ENCODE measurements around the gene MPPED1.

Gene MPPED1

DNA sequence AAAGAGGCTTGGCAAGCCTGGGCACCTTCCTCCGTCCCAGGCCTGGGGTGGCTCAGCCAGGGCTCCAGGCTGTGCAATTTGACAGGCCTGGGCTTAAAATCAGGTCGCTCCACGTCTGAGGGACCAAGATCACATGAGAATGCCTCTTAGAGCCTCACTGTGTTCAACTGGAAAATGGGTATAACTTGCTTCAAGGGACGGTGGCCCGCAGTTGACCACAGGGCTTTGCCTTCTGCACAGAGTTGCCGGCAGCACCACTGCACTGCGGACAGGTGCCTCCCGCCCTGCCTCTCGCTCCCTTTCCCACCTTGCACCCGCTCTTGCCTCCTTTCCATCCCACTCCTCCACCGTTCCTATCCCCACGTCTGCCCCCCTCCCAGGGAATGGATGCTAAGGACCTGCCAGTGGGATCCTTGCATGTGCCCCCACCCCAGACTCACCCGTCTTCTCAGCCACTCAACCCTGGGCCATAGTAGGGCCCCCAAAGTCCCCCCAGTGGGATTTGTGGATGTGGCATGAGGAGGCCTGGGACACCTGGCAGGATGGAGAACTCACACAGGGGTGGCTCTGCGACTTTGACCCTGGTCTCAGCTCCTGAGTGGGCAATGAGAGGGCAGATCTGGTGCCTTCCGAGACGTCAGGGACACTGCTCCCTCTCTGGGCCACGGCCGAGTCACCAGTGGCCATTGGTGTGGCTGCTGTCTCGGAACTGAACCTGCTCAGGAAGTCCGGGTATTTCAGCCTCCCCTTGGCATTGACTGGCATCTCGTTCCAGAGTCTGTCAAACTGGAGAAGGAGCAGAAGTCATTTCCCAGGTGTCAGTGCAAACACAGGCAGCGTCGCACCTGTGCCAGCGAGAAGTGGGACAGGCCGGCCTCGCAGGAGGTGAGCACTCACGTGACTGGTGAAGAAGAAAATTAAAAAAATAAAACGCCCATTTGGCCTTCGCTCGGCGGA, 128.0 kb downstream of the MPPED1 start:
- Histone ChIP-seq H3K27ac (ENCODE audit: low read length, poor library complexity, severe bottlenecking) (no peak overlapping the region), H2BK12ac (ENCODE audit: low read length in 2 of 2) (no peak overlapping the region), H3K4me2 (ENCODE audit: low read length, poor library complexity, severe bottlenecking) (no peak overlapping the region), H3K23ac (ENCODE audit: low read length in 2 of 2) (no peak overlapping the region), H3K18ac (ENCODE audit: low read depth in 1 of 2, low read length in 2 of 2) (no peak overlapping the region), H4K8ac (ENCODE audit: low read length) (no peak overlapping the region), H3K79me1 (replicated peaks; ENCODE audit: low read length, poor library complexity, severe bottlenecking) (no peaks in the 10 kb centered on the region), H3K4me1 (ENCODE audit: control insufficient read depth, insufficient read depth, low read depth, low read length) (no peaks in the 10 kb centered on the region), H2BK120ac (ENCODE audit: low read depth, low read length) (no peak overlapping the region), H3K36me3 (ENCODE audit: control insufficient read depth in 1 of 2, insufficient read depth in 2 of 2, low read depth in 1 of 2, low read length in 2 of 2) (no peaks in the 10 kb centered on the region), H3K14ac (ENCODE audit: low read length in 2 of 2) (no peak overlapping the region), H2AK5ac (ENCODE audit: low read length, severe bottlenecking) (no peak overlapping the region), H2AFZ (ENCODE audit: low read depth, low read length) (no peak overlapping the region), H3K9me3 (ENCODE audit: control insufficient read depth, low read length) (no peaks in the 10 kb centered on the region), H2BK5ac (ENCODE audit: low read depth, low read length, poor library complexity, severe bottlenecking) (no peak overlapping the region), H3K4ac (ENCODE audit: low read depth in 1 of 2, low read length in 2 of 2) (no peak overlapping the region), H3K9ac (ENCODE audit: low read length) (no peak overlapping the region), H3K4me3 (ENCODE audit: insufficient read depth in 1 of 2, low read depth in 1 of 2, low read length in 2 of 2) (no peak overlapping the region), H3K27me3 (ENCODE audit: control insufficient read depth in 1 of 2, insufficient read depth in 1 of 2, low read length in 2 of 2) (no peaks in the 10 kb centered on the region), H4K91ac (ENCODE audit: low read length) (no peak overlapping the region), H2BK15ac (ENCODE audit: low read depth, poor library complexity, severe bottlenecking) (no peak overlapping the region)
- DNase-seq = no peak
- 85% methylated on average over 30 of the region's 31 CpGs for WGBS

DNA sequence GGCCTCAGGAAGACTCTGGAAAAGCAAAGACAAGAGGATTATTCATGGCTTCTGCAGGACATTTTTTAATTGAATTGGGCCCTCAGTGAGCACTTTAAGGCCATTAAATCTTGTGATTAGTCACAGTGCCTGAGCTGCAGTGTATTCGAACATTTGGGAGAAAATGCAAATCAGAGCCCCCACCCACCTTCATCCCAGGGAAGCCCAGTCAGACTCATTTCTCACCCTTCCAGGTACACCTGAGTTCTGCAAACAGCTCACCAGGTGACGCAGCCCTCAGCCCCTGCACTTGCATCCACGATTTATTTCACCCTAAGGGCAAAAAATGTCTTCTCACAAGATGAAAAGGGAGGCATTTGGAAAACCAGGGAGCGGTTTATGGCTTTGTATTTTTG, 128.7 kb downstream of the MPPED1 start:
- no peak overlapping the region for H3K14ac ChIP-seq (ENCODE audit: low read length in 2 of 2)
- no peak overlapping the region for H3K4ac ChIP-seq (ENCODE audit: low read depth in 1 of 2, low read length in 2 of 2)
- no peak overlapping the region for H2AK5ac ChIP-seq (ENCODE audit: low read length, severe bottlenecking)
- no peak overlapping the region for H2BK12ac ChIP-seq (ENCODE audit: low read length in 2 of 2)
- no peak overlapping the region for H3K23ac ChIP-seq (ENCODE audit: low read length in 2 of 2)
- H4K8ac ChIP-seq (ENCODE audit: low read length) = no peak overlapping the region
- no peak overlapping the region for H2AFZ ChIP-seq (ENCODE audit: low read depth, low read length)
- no peaks in the 10 kb centered on the region for H3K36me3 ChIP-seq (ENCODE audit: control insufficient read depth in 1 of 2, insufficient read depth in 2 of 2, low read depth in 1 of 2, low read length in 2 of 2)
- H3K27me3 ChIP-seq (ENCODE audit: control insufficient read depth in 1 of 2, insufficient read depth in 1 of 2, low read length in 2 of 2) = no peaks in the 10 kb centered on the region
- H3K4me3 ChIP-seq (ENCODE audit: insufficient read depth in 1 of 2, low read depth in 1 of 2, low read length in 2 of 2) = no peak overlapping the region
- no peak overlapping the region for H3K27ac ChIP-seq (ENCODE audit: low read length, poor library complexity, severe bottlenecking)
- H3K4me2 ChIP-seq (ENCODE audit: low read length, poor library complexity, severe bottlenecking) = no peak overlapping the region
- no peak overlapping the region for H2BK15ac ChIP-seq (ENCODE audit: low read depth, poor library complexity, severe bottlenecking)
- no peak overlapping the region for H4K91ac ChIP-seq (ENCODE audit: low read length)
- H3K18ac ChIP-seq (ENCODE audit: low read depth in 1 of 2, low read length in 2 of 2) = no peak overlapping the region
- 69% methylated on average over 2 of the region's 4 CpGs for WGBS
- no peak overlapping the region for H2BK120ac ChIP-seq (ENCODE audit: low read depth, low read length)
- no peak overlapping the region for H3K9ac ChIP-seq (ENCODE audit: low read length)
- no peaks in the 10 kb centered on the region for H3K9me3 ChIP-seq (ENCODE audit: control insufficient read depth, low read length)
- no peak overlapping the region for H2BK5ac ChIP-seq (ENCODE audit: low read depth, low read length, poor library complexity, severe bottlenecking)
- no peaks in the 10 kb centered on the region for H3K4me1 ChIP-seq (ENCODE audit: control insufficient read depth, insufficient read depth, low read depth, low read length)
- DNase-seq = no peak
- H3K79me1 ChIP-seq (replicated peaks; ENCODE audit: low read length, poor library complexity, severe bottlenecking) = no peaks in the 10 kb centered on the region

DNA sequence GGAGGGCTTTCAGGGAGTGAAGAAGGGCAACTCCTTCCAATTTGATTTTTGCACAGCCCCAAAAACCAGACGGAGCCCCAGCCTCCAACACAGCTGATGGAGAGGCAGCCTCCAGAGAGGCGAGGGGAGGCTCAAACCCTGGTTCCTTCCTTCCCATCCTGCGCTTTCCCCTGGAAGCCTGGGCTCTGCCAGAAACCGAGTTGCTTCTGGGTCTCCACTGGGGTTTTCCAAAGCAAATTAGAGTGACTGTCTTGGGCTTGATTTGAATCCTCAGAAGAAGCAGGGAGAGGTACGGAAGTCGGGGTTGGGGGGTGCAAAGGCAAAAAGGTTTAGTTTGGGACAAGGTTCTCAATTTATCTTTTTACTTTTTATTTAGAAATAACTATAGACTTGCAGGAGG, 129.2 kb downstream of the MPPED1 start:
- no peak overlapping the region for H3K4me2 ChIP-seq (ENCODE audit: low read length, poor library complexity, severe bottlenecking)
- 68% methylated on average over 4 of the region's 6 CpGs for WGBS

DNA sequence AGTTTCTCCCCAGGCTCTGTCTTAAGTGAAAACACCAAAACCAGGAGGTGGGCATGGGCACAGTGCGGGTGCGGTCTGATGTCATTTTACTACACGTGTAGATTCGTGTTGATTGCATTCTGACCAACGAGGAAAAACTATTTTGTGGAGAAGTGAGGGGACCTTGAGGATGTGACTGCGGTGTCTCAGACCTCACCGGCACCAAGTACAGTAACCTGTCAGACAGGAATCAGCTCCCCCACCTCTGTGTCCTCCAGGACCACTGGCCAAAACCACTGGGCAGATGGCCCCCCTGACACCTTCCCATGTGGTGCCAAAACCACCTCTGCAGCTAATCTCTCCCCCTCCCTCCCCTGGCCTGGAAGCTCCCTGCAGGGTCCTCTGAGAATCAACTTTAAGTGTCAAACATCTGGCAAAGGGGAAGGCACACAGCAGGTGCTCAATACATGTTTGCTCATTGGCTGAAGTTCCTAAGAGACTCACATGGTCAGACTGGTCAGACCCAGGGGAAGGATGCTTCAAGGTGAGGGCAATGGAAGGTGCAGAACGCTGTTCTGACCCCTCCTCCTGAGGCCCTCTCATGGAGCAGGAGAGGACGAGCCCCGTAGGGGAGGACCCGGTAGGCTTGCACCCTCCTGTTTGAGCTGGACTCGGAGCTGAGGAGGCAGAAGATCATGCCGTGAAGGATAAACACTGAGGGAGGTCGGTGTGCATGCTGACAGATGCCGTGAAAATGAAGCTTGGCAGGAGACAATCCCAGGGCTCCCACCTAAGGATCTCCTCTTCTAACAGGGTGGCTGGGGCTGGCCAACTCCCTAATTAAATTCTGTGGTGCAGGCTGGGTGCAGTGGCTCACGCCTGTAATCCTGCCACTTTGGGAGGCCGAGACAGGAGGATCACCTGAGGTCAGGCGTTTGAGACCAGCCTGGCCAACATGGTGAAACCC, 129.9 kb downstream of the MPPED1 start:
- Histone ChIP-seq H3K4ac (ENCODE audit: low read depth in 1 of 2, low read length in 2 of 2) (no peak overlapping the region), H2AK5ac (ENCODE audit: low read length, severe bottlenecking) (no peak overlapping the region), H3K4me1 (ENCODE audit: control insufficient read depth, insufficient read depth, low read depth, low read length) (no peaks in the 10 kb centered on the region), H3K9ac (ENCODE audit: low read length) (no peak overlapping the region), H3K4me2 (ENCODE audit: low read length, poor library complexity, severe bottlenecking) (no peak overlapping the region), H3K27me3 (ENCODE audit: control insufficient read depth in 1 of 2, insufficient read depth in 1 of 2, low read length in 2 of 2) (no peaks in the 10 kb centered on the region), H4K8ac (ENCODE audit: low read length) (no peak overlapping the region), H3K23ac (ENCODE audit: low read length in 2 of 2) (no peak overlapping the region), H3K36me3 (ENCODE audit: control insufficient read depth in 1 of 2, insufficient read depth in 2 of 2, low read depth in 1 of 2, low read length in 2 of 2) (no peaks in the 10 kb centered on the region), H2BK5ac (ENCODE audit: low read depth, low read length, poor library complexity, severe bottlenecking) (no peak overlapping the region), H3K9me3 (ENCODE audit: control insufficient read depth, low read length) (no peaks in the 10 kb centered on the region), H3K27ac (ENCODE audit: low read length, poor library complexity, severe bottlenecking) (no peak overlapping the region), H3K4me3 (ENCODE audit: insufficient read depth in 1 of 2, low read depth in 1 of 2, low read length in 2 of 2) (no peak overlapping the region), H2BK120ac (ENCODE audit: low read depth, low read length) (no peak overlapping the region), H4K91ac (ENCODE audit: low read length) (no peak overlapping the region), H2AFZ (ENCODE audit: low read depth, low read length) (no peak overlapping the region), H2BK12ac (ENCODE audit: low read length in 2 of 2) (no peak overlapping the region), H3K18ac (ENCODE audit: low read depth in 1 of 2, low read length in 2 of 2) (no peak overlapping the region), H2BK15ac (ENCODE audit: low read depth, poor library complexity, severe bottlenecking) (no peak overlapping the region), H3K14ac (ENCODE audit: low read length in 2 of 2) (no peak overlapping the region), H3K79me1 (replicated peaks; ENCODE audit: low read length, poor library complexity, severe bottlenecking) (no peaks in the 10 kb centered on the region)
- WGBS = 77% methylated on average over 18 of the region's 18 CpGs
- no peak for DNase-seq

More for the DNA sequence above, 129.2 kb downstream of the MPPED1 start:
- no peaks in the 10 kb centered on the region for H3K27me3 ChIP-seq (ENCODE audit: control insufficient read depth in 1 of 2, insufficient read depth in 1 of 2, low read length in 2 of 2)
- no peak overlapping the region for H4K8ac ChIP-seq (ENCODE audit: low read length)
- H3K4me3 ChIP-seq (ENCODE audit: insufficient read depth in 1 of 2, low read depth in 1 of 2, low read length in 2 of 2) = no peak overlapping the region
- no peaks in the 10 kb centered on the region for H3K4me1 ChIP-seq (ENCODE audit: control insufficient read depth, insufficient read depth, low read depth, low read length)
- H3K27ac ChIP-seq (ENCODE audit: low read length, poor library complexity, severe bottlenecking) = no peak overlapping the region
- no peak overlapping the region for H2BK5ac ChIP-seq (ENCODE audit: low read depth, low read length, poor library complexity, severe bottlenecking)
- H3K4ac ChIP-seq (ENCODE audit: low read depth in 1 of 2, low read length in 2 of 2) = no peak overlapping the region
- H4K91ac ChIP-seq (ENCODE audit: low read length) = no peak overlapping the region
- H3K9ac ChIP-seq (ENCODE audit: low read length) = no peak overlapping the region
- DNase-seq = no peak
- H2BK12ac ChIP-seq (ENCODE audit: low read length in 2 of 2) = no peak overlapping the region
- no peak overlapping the region for H3K23ac ChIP-seq (ENCODE audit: low read length in 2 of 2)
- H3K18ac ChIP-seq (ENCODE audit: low read depth in 1 of 2, low read length in 2 of 2) = no peak overlapping the region
- H3K36me3 ChIP-seq (ENCODE audit: control insufficient read depth in 1 of 2, insufficient read depth in 2 of 2, low read depth in 1 of 2, low read length in 2 of 2) = no peaks in the 10 kb centered on the region
- H2AFZ ChIP-seq (ENCODE audit: low read depth, low read length) = no peak overlapping the region
- no peaks in the 10 kb centered on the region for H3K9me3 ChIP-seq (ENCODE audit: control insufficient read depth, low read length)
- H2BK120ac ChIP-seq (ENCODE audit: low read depth, low read length) = no peak overlapping the region
- no peak overlapping the region for H2AK5ac ChIP-seq (ENCODE audit: low read length, severe bottlenecking)
- no peak overlapping the region for H3K14ac ChIP-seq (ENCODE audit: low read length in 2 of 2)
- no peak overlapping the region for H2BK15ac ChIP-seq (ENCODE audit: low read depth, poor library complexity, severe bottlenecking)
- no peaks in the 10 kb centered on the region for H3K79me1 ChIP-seq (replicated peaks; ENCODE audit: low read length, poor library complexity, severe bottlenecking)
